GM21390 (cell line): Measurements from ENCODE around the gene EPS8L3.
"Not testable (repeated sequence)": the region's sequence is repeated elsewhere in the genome, so short reads cannot be mapped to it uniquely, and the experiment has no call there.

Experiments
- ATAC-seq: cut with Tn5 transposase; IDR thresholded peaks from one replicate; pipeline ENCODE4 v1.9.1; 2021; ENCODE audit not compliant: unreplicated experiment

Gene EPS8L3

GRCh38 chr1:109763646-109764415, at the start of gene EPS8L3:
Gene EPS8L3, minus strand, starts transcription at chr1:109763923. Its CDS starts 2,174 bp downstream, at chr1:109761749.
- no peak for ATAC-seq

- no peak for ATAC-seq
These were observed 49.1 kb upstream of the EPS8L3 start for GRCh38 chr1:109812691-109813393.

- ATAC-seq, result no peak
These were observed 45.0 kb upstream of the EPS8L3 start for GRCh38 chr1:109808703-109809102.

GRCh38 chr1:109807822-109808680, 44.3 kb upstream of the EPS8L3 start:
- ATAC-seq, result no peak

GRCh38 chr1:109807402-109807801, 43.7 kb upstream of the EPS8L3 start:
- ATAC-seq, result no peak

- ATAC-seq, result no peak
These were observed 43.1 kb upstream of the EPS8L3 start for GRCh38 chr1:109806733-109807400.

GRCh38 chr1:109805486-109806165, 41.9 kb upstream of the EPS8L3 start:
- ATAC-seq, result no peak

- no peak for ATAC-seq
These were observed 40.9 kb upstream of the EPS8L3 start for GRCh38 chr1:109804660-109805059.

GRCh38 chr1:109803901-109804331, 40.2 kb upstream of the EPS8L3 start:
- no peak for ATAC-seq

GRCh38 chr1:109802901-109803561, 39.3 kb upstream of the EPS8L3 start:
- no peak for ATAC-seq

GRCh38 chr1:109802136-109802900, 38.6 kb upstream of the EPS8L3 start:
- ATAC-seq, result no peak

GRCh38 chr1:109801791-109802135, 38.0 kb upstream of the EPS8L3 start:
- ATAC-seq, result no peak

GRCh38 chr1:109800291-109800690, 36.6 kb upstream of the EPS8L3 start:
- no peak for ATAC-seq

GRCh38 chr1:109799445-109799844, 35.7 kb upstream of the EPS8L3 start:
- no peak for ATAC-seq

GRCh38 chr1:109797303-109797595, 33.5 kb upstream of the EPS8L3 start:
- not testable (repeated sequence) for ATAC-seq

GRCh38 chr1:109796484-109797302, 33.0 kb upstream of the EPS8L3 start:
- ATAC-seq, result no peak

- ATAC-seq, result no peak
These were observed 30.8 kb upstream of the EPS8L3 start for GRCh38 chr1:109794319-109795132.
